Effector memory CD8-positive, alpha-beta T cell (primary cell): ENCODE results near the gene APLF.
"Not testable (repeated sequence)": the region's sequence is repeated elsewhere in the genome, so short reads cannot be mapped to it uniquely, and the experiment has no call there.

ENCODE experiments used
- ATAC-seq: fragments of 150-1000 bp; cut with Tn5 transposase; replicated peaks from 2 replicates; pipeline ENCODE4 v1.10.0; 2021; ENCODE audit warnings: mild to moderate bottlenecking, moderate library complexity
- DNase-seq, 3 experiments: peaks; one replicate each; pipeline ENCODE4 v3.0.0; 2021
- H3K27ac Mint-ChIP-seq, 2 donors: one replicate each; pipeline ENCODE4 v1.8.0; 2022; ENCODE audit warnings: mild to moderate bottlenecking in 2 of 2, mixed read lengths in 2 of 2, moderate library complexity in 2 of 2
- H3K27me3 Mint-ChIP-seq, 2 donors: one replicate each; pipeline ENCODE4 v1.8.0; 2022; ENCODE audit warnings: mixed read lengths in 2 of 2
- H3K36me3 Mint-ChIP-seq: one replicate; pipeline ENCODE4 v1.8.0; 2022; ENCODE audit warnings: mild to moderate bottlenecking, moderate library complexity, mixed read lengths; ENCODE audit not compliant: insufficient read depth
- H3K4me1 Mint-ChIP-seq, 2 donors: one replicate each; pipeline ENCODE4 v1.8.0; 2022; ENCODE audit warnings: low read depth in 2 of 2, mixed read lengths in 2 of 2
- H3K4me3 Mint-ChIP-seq, 2 donors: one replicate each; pipeline ENCODE4 v1.8.0; 2022; ENCODE audit warnings: mild to moderate bottlenecking in 2 of 2, mixed read lengths in 2 of 2, moderate library complexity in 2 of 2
- H3K9me3 Mint-ChIP-seq, 2 donors: one replicate each; pipeline ENCODE4 v1.8.0; 2022; ENCODE audit warnings: mixed read lengths in 2 of 2

The APLF gene

DNA sequence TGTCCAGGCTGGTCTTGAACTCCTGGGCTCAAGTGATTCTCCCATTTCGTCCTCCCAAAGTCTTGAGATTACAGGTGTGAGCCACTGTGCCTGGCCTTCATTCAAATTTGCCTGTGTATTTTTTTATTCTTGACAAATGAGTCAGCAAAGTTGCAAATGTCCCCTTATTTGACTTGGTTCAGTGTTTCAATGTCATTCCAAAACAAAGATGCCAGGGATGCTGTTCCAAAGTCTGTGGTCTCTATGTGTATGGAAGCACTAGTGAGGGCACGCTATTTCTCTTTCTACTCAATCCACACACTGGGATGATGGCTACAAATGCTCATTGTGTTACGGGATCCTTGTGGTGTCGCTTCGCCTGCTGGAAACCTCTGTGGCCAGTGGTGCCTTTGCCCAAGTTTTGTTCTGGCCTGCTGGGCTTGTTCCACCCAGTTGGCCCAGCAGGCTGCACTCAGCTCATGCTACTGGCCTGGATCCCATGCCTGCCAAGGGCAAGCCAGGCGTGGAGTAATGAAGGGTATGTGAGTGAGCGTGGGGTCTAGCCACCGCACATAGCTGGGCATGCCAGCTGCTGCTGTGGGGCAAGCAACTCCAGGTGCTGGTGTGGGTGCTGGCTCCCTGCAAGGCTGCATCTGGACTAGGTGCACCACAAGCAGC lies 35.9 kb upstream of the APLF start:
- peak overlapping the region in 1 of 2 donors; percentile 59 for H3K27ac Mint-ChIP-seq
- ATAC-seq = no peak

DNA sequence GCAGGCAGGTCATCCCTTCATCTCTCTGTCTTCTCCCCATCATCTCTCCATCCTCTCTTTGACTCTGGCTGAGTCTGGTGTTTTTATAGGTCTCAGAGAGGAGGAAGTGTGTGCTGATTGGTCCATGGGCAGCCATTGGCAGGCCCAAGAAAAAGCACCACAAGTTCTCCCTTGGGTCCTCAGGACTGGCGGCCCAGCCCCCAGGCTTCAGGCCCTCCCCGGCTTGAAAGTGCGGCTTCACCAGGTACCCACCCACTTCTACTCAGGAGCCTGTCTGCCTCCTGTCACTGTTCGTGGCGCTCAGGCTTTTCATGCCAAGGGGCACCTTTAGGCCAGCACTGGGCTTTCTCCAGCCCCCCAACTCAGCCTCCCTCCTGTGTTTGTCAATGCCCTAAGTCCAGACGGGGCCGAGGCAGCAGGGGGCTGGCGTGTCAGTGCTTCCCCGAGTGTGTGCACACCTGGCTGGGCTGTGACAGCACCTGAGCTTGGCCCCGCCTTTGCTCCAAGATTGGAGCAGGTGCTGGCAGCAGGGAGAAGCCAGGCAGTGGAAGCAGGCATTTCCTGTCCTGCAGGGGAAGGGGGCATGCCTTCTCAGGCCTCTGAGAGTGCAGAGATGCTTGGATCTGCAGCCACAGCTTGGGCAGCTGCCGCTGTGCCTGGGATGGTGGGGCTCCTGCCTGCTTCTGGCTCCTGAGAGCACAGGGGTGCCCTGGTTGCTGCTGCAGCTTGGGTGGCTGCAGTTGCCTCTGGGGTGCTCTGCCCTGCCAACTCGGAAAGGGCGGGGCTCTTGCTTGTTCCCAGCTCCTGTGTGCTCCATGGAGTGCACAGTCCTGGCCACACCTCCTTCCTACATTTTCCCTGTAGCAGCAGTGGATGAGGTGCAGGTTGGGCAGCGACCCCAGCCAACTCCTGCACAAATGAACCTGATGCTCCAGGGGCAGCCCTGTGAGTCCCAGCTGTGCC lies 34.4 kb upstream of the APLF start:
- peaks cover 20 to 35% of the 10 kb centered on the region in 2 donors for H3K4me1 Mint-ChIP-seq
- no peaks in the 10 kb centered on the region for H3K9me3 Mint-ChIP-seq
- no peaks in the 10 kb centered on the region for H3K36me3 Mint-ChIP-seq
- H3K27ac Mint-ChIP-seq = peak overlapping the region; percentile 36 to 87
- no peak for ATAC-seq
- DNase-seq = no peak
- H3K27me3 Mint-ChIP-seq = no peaks in the 10 kb centered on the region
- H3K4me3 Mint-ChIP-seq = peak overlapping the region in 1 of 2 donors; percentile 54

More for the DNA sequence above, 35.9 kb upstream of the APLF start:
- DNase-seq = no peak
- Mint-ChIP-seq H3K36me3 (peaks cover 5% of the 10 kb centered on the region), H3K27me3 (no peaks in the 10 kb centered on the region), H3K4me1 (peaks cover 24 to 45% of the 10 kb centered on the region in 2 donors), H3K4me3 (no peak overlapping the region), H3K9me3 (no peaks in the 10 kb centered on the region)

GRCh38 chr2:68434981-68435380 lies 32.4 kb upstream of the APLF start:
- Mint-ChIP-seq H3K27me3 (no peaks in the 10 kb centered on the region), H3K4me3 (no peak overlapping the region), H3K4me1 (peaks cover 23 to 43% of the 10 kb centered on the region in 2 donors), H3K36me3 (no peaks in the 10 kb centered on the region), H3K9me3 (no peaks in the 10 kb centered on the region), H3K27ac (no peak overlapping the region)
- DNase-seq = no peak
- no peak for ATAC-seq

DNA sequence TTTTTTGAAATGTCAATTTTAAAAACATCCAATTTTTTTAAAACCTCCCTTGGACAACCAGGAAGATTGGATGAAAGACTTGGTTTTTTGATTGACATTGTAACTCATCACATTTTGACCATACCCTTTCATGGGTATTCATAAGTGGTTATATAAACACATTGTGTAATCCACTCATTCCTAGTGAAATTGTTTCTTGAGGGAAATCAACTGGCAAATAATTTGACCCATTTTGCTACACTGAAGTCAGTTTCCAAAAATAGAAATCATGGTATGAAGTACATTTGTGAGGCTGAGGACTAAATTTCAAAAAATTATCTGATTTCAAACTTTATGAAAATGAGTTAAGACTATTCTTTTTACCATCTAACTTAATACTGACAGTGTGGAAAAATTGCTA lies 31.8 kb upstream of the APLF start:
- no peaks in the 10 kb centered on the region for H3K9me3 Mint-ChIP-seq
- H3K4me1 Mint-ChIP-seq = peaks cover 29 to 45% of the 10 kb centered on the region in 2 donors
- no peak overlapping the region for H3K4me3 Mint-ChIP-seq
- no peaks in the 10 kb centered on the region for H3K27me3 Mint-ChIP-seq
- H3K27ac Mint-ChIP-seq = peak overlapping the region in 1 of 2 donors; percentile 58
- peaks cover 3% of the 10 kb centered on the region for H3K36me3 Mint-ChIP-seq
- no peak for ATAC-seq
- no peak for DNase-seq

- Mint-ChIP-seq H3K27me3 (no peaks in the 10 kb centered on the region), H3K27ac (peak overlapping the region; percentile 18 to 58), H3K36me3 (peaks cover 6% of the 10 kb centered on the region), H3K9me3 (no peaks in the 10 kb centered on the region), H3K4me1 (peaks cover 34 to 52% of the 10 kb centered on the region in 2 donors), H3K4me3 (no peak overlapping the region)
- DNase-seq (no peak), ATAC-seq (no peak)
Measured at GRCh38 chr2:68436270-68436669, 31.1 kb upstream of the APLF start.

GRCh38 chr2:68438455-68439303 lies 28.7 kb upstream of the APLF start:
- H3K36me3 Mint-ChIP-seq = peaks cover 6% of the 10 kb centered on the region
- H3K4me3 Mint-ChIP-seq = peak overlapping the region in 1 of 2 donors; percentile 82
- H3K27ac Mint-ChIP-seq = peak overlapping the region; percentile 64 to 99
- no peaks in the 10 kb centered on the region for H3K27me3 Mint-ChIP-seq
- H3K4me1 Mint-ChIP-seq = peaks cover 28 to 46% of the 10 kb centered on the region in 2 donors
- DNase-seq = no peak
- H3K9me3 Mint-ChIP-seq = no peaks in the 10 kb centered on the region
- no peak for ATAC-seq

- H3K27ac Mint-ChIP-seq = peak overlapping the region; percentile 96 to 99
Measured at GRCh38 chr2:68441179-68441993, 26.0 kb upstream of the APLF start.

DNA sequence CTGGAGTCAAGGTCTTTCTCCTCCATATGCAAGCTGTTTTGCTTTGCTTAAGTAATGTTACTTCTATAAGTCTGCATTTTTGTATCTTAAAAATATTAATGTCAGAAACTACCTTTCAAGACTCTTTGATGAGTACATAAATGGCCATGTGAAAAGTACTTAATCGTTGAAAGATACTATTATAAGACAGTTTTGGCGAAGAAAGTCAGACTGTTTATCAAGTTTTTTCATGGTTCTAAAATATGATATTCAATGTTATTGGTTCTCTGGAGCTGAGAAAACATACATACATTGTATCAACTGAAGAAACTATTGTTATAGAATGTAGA lies 25.4 kb upstream of the APLF start:
- H3K36me3 Mint-ChIP-seq = peaks cover 6% of the 10 kb centered on the region
- no peaks in the 10 kb centered on the region for H3K27me3 Mint-ChIP-seq
- ATAC-seq (no peak), DNase-seq (no peak)
- H3K4me3 Mint-ChIP-seq = no peak overlapping the region
- H3K4me1 Mint-ChIP-seq = peaks cover 22 to 36% of the 10 kb centered on the region in 2 donors
- H3K9me3 Mint-ChIP-seq = peaks cover 0 to under 1% of the 10 kb centered on the region in 2 donors
- H3K27ac Mint-ChIP-seq = peak overlapping the region; percentile 96 to 99

More at GRCh38 chr2:68441179-68441993, 26.0 kb upstream of the APLF start:
- Mint-ChIP-seq H3K9me3 (no peaks in the 10 kb centered on the region), H3K4me3 (peak overlapping the region; percentile 61 to 82), H3K4me1 (peaks cover 24 to 36% of the 10 kb centered on the region in 2 donors), H3K27me3 (no peaks in the 10 kb centered on the region), H3K36me3 (peaks cover 6% of the 10 kb centered on the region)
- DNase-seq (peak; percentile 84 to 89 (median 86)), ATAC-seq (peak; percentile 97)

DNA sequence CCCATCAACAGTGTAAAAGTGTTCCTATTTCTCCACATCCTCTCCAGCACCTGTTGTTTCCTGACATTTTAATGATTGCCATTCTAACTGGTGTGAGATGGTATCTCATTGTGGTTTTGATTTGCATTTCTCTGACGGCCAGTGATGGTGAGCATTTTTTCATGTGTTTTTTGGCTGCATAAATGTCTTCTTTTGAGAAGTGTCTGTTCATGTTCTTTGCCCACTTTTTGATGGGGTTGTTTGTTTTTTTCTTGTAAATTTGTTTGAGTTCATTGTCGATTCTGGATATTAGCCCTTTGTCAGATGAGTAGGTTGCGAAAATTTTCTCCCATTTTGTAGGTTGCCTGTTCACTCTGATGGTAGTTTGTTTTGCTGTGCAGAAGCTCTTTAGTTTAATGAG lies 21.0 kb upstream of the APLF start:
- H3K4me3 Mint-ChIP-seq, H3K36me3 Mint-ChIP-seq, ATAC-seq, H3K27me3 Mint-ChIP-seq, H3K27ac Mint-ChIP-seq, H3K4me1 Mint-ChIP-seq, H3K9me3 Mint-ChIP-seq, DNase-seq: not testable (repeated sequence)

GRCh38 chr2:68447118-68447517 lies 20.3 kb upstream of the APLF start:
- Mint-ChIP-seq H3K27me3 (no peaks in the 10 kb centered on the region), H3K27ac (no peak overlapping the region), H3K4me1 (peaks cover under 1 to 2% of the 10 kb centered on the region in 2 donors), H3K9me3 (peaks cover 0 to 2% of the 10 kb centered on the region in 2 donors), H3K36me3 (peaks cover 5% of the 10 kb centered on the region), H3K4me3 (no peak overlapping the region)
- no peak for DNase-seq
- ATAC-seq = peak; percentile 12

DNA sequence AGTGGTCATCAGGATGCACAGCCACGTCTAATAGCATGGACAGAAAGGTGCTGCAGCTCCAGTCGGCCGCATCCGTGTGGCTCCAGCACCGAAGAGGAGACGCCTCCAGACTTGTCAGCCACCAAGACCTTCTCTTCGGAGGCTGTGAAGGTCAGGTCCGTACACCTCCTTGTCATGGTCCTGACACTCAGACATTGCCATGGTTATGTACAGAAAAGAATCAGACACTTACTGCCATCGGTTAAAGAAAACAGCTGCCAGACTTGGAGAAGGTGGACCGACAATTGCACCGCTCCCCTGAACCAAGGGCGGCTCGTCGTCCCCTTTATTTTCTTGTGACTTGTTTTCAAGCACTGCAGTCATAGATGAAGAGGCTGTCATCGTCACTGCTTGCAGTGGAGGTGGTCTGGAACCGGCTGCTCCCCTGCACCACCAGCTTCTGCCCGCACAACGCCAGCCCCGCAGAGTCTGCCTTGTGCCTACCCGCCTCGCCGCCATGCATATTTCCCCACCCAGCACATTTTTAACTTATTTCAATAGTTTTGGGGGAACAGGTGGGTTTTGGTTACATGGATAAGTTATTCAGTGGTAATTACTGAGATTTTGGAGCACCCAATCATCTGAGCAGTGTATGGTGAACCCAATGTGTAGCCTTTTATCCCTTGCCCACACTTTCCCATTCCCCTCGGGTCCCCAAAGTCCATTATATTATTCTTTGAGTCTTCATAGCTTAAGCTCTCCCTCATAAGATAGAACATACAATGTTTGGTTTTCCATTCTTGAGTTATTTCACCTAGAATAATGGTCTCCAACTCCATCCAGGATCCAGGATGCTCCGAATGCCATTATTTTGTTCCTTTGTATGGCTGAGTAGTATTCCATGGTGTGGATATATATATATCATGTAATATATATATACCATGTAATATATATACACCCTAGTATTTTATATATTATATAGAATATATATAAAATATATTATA lies 18.4 kb upstream of the APLF start:
- H3K27me3 Mint-ChIP-seq = no peaks in the 10 kb centered on the region
- ATAC-seq (peak; percentile 22), DNase-seq (peak in 1 of 3 experiments; percentile 30)
- H3K36me3 Mint-ChIP-seq = peaks cover 5% of the 10 kb centered on the region
- peaks cover 0 to 2% of the 10 kb centered on the region in 2 donors for H3K9me3 Mint-ChIP-seq
- H3K27ac Mint-ChIP-seq = peak overlapping the region in 1 of 2 donors; percentile 44
- peaks cover 11 to 16% of the 10 kb centered on the region in 2 donors for H3K4me1 Mint-ChIP-seq
- peak overlapping the region in 1 of 2 donors; percentile 25 for H3K4me3 Mint-ChIP-seq
